Measurements from ENCODE around the gene FAAP100. TPM values are rescaled to one million over a fixed set of nuclear protein-coding genes. Genes with fewer than 3 reads are reported as not detected.

The FAAP100 gene
- total RNA-seq, 6 experiments from 2014 or later: 13.1 to 17.1 (median 15.2) TPM

DNA sequence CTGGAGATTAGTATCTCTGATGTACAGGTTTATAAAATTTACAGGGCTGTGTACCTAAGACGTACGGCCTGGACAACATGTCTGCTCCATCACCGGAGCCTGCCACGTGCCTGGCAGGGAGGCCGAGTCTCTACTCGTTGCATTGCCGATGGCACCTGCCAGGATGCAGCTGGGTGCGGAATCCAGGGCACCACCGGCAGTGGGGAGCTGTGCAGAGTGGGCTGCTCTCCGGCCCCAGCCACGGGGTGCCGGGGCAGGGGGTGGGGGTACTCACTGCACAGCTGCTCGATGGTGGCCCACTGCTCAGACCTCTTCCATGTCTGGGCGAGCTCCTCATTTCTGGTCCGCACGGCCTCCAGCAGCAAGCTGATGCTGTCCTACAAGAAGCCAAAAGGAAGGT is 13.1 kb upstream of the FAAP100 start:
- no peaks in the 10 kb centered on the region for H3K27me3 ChIP-seq
- H3K4me3 ChIP-seq: no peak overlapping the region
- H3K9me3 ChIP-seq: no peaks in the 10 kb centered on the region
- DNase-seq (no peak), ATAC-seq (no peak)
- 92% methylated on average over 6 of the region's 16 CpGs for WGBS (ENCODE audit: insufficient coverage, low coverage, low lambda C conversion rate, missing lambda C conversion rate)
- H3K4me1 ChIP-seq: peaks cover 7 to 26% (median 16%) of the 10 kb centered on the region in 4 donors
- H3K27ac ChIP-seq: no peak overlapping the region
- peaks cover 0 to 80% (median 40%) of the 10 kb centered on the region in 4 donors for H3K36me3 ChIP-seq
- intact Hi-C loops (cut with DNase I): no loop called here
- no peak for TF ChIP-seq POLR2A (IDR thresholded peaks at IDR 0.05)
- TF ChIP-seq, protein P1, sequence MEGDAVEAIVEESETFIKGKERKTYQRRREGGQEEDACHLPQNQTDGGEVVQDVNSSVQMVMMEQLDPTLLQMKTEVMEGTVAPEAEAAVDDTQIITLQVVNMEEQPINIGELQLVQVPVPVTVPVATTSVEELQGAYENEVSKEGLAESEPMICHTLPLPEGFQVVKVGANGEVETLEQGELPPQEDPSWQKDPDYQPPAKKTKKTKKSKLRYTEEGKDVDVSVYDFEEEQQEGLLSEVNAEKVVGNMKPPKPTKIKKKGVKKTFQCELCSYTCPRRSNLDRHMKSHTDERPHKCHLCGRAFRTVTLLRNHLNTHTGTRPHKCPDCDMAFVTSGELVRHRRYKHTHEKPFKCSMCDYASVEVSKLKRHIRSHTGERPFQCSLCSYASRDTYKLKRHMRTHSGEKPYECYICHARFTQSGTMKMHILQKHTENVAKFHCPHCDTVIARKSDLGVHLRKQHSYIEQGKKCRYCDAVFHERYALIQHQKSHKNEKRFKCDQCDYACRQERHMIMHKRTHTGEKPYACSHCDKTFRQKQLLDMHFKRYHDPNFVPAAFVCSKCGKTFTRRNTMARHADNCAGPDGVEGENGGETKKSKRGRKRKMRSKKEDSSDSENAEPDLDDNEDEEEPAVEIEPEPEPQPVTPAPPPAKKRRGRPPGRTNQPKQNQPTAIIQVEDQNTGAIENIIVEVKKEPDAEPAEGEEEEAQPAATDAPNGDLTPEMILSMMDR (IDR thresholded peaks at IDR 0.05): no peak

DNA sequence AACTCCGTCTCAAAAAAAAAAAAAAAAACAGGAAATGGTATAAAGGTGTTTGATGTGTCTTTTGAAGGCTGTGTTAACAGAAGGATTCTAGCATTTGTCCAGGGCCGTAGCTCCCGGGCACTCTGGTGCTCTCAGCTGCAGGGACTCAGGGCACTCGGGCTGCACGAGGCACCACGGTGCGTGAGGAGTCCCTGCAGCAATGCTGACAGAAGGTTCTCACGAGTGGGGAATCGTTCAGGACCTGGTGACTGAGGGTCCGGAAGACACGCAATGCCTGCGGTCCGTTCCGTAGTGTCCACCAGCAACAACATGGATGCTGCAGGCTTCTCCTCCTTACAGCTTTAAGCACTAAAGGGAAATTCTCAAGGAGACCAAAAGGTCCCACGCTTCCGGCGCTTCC is 12.6 kb upstream of the FAAP100 start:
- no peak overlapping the region for H3K27ac ChIP-seq
- no peaks in the 10 kb centered on the region for H3K27me3 ChIP-seq
- H3K36me3 ChIP-seq: peaks cover 0 to 80% (median 38%) of the 10 kb centered on the region in 4 donors
- ATAC-seq (no peak), DNase-seq (no peak)
- H3K4me1 ChIP-seq: peaks cover 7 to 26% (median 16%) of the 10 kb centered on the region in 4 donors
- intact Hi-C loops (cut with DNase I): no loop called here
- H3K4me3 ChIP-seq: no peak overlapping the region
- WGBS (ENCODE audit: insufficient coverage, low coverage, low lambda C conversion rate, missing lambda C conversion rate): 82% methylated on average over 7 of the region's 17 CpGs
- no peaks in the 10 kb centered on the region for H3K9me3 ChIP-seq
- no peak for TF ChIP-seq POLR2A (IDR thresholded peaks at IDR 0.05)
- TF ChIP-seq, protein P1 (IDR thresholded peaks at IDR 0.05): no peak

DNA sequence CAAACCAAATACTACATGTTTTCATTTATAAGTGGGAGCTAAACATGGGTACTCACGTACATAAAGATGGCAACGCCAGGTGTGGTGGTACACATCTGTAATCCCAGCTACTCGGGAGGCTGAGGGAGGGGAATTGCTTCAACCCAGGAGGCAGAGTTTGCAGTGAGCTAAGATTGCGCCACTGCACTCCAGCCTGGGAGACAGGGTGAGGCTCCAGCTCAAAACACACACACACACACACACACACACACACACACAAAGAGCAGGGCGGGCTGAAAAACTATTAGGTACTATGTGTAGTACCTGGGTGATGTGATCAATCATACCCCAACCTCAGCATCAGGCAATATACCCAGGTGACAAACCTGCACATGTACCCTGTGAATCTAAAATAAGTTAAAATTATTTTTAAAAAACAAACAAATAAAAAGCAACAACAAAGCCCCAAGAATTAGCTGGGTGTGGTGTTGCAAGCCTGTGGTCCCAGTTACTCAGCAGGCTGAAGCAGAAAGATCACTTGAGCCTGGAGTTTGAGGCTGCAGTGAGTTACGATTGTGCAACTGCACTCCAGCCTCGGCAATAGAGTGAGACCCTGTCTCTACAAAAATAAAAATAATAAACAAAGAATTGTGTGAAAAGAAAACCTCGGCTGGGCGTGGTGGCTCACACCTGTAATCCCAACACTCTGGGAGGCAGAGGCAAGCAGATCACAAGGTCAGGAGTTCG is 11.9 kb upstream of the FAAP100 start:
- no peak overlapping the region for H3K27ac ChIP-seq
- peaks cover 5 to 26% (median 16%) of the 10 kb centered on the region in 4 donors for H3K4me1 ChIP-seq
- H3K4me3 ChIP-seq: no peak overlapping the region
- 56% methylated on average over 7 of the region's 10 CpGs for WGBS (ENCODE audit: insufficient coverage, low coverage, low lambda C conversion rate, missing lambda C conversion rate)
- H3K9me3 ChIP-seq: no peaks in the 10 kb centered on the region
- DNase-seq (no peak), ATAC-seq (peak in 1 of 4 donors; percentile 33)
- H3K36me3 ChIP-seq: peaks cover 0 to 76% (median 37%) of the 10 kb centered on the region in 4 donors
- intact Hi-C loops (cut with DNase I): no loop called here
- TF ChIP-seq POLR2A (IDR thresholded peaks at IDR 0.05): no peak
- no peaks in the 10 kb centered on the region for H3K27me3 ChIP-seq

DNA sequence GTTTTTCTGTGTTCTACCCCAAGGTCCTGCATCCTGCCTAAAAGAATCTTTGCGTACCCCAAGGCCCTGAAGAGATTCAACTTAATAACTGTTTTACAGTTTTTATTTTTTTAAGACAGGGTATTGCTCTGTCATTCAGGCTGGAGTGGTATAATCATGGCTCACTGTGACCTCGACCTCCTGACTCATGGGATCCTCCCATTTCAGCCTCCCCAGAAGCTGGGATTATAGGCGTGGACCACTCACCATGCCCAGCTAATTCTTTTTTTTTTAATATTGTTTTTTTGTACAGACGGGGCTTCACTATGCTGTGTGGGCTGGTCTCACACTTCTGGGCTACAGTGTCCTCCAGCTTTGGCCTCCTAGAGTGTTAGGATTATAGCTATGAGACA is 9.3 kb upstream of the FAAP100 start:
- H3K4me3 ChIP-seq: no peak overlapping the region
- WGBS (ENCODE audit: insufficient coverage, low coverage, low lambda C conversion rate, missing lambda C conversion rate): 83% methylated on average over 4 of the region's 4 CpGs
- ATAC-seq (no peak), DNase-seq (no peak)
- no peak overlapping the region for H3K27ac ChIP-seq
- intact Hi-C loops (cut with DNase I): no loop called here
- TF ChIP-seq, protein P1 (IDR thresholded peaks at IDR 0.05): no peak
- no peak for TF ChIP-seq POLR2A (IDR thresholded peaks at IDR 0.05)
- peaks cover 0 to 74% (median 38%) of the 10 kb centered on the region in 4 donors for H3K36me3 ChIP-seq
- H3K27me3 ChIP-seq: no peaks in the 10 kb centered on the region
- peaks cover 0 to 4% (median 2%) of the 10 kb centered on the region in 4 donors for H3K4me1 ChIP-seq
- no peaks in the 10 kb centered on the region for H3K9me3 ChIP-seq

All from right lobe of liver (tissue), 6 donors.